Endothelial cell of umbilical vein (primary cell): ENCODE results near the gene RSPH10B2.

Experiments
- EZH2 ChIP-seq: IDR thresholded peaks from 2 replicates; pipeline ENCODE4 v1.6.1; 2012; ENCODE audit warnings: borderline replicate concordance, low read depth, mild to moderate bottlenecking, moderate library complexity, low read length, inconsistent platforms; ENCODE audit not compliant: severe bottlenecking
- JUN ChIP-seq: IDR thresholded peaks from 2 replicates; pipeline ENCODE4 v1.6.1; 2011; ENCODE audit warnings: borderline replicate concordance, low read depth; ENCODE audit not compliant: insufficient read length, insufficient read depth
- MAX ChIP-seq: IDR thresholded peaks from 2 replicates; pipeline ENCODE4 v1.6.1; 2011; ENCODE audit not compliant: insufficient read depth, insufficient read length
- POLR2A ChIP-seq: IDR thresholded peaks from 2 replicates; pipeline ENCODE4 v1.6.1; 2012; ENCODE audit warnings: low read depth, mild to moderate bottlenecking, control low read depth, low read length
- POLR2AphosphoS5 ChIP-seq: IDR thresholded peaks from 2 replicates; pipeline ENCODE4 v1.6.1; 2012; ENCODE audit warnings: low read depth, mild to moderate bottlenecking, control low read depth, low read length, moderate library complexity; ENCODE audit not compliant: insufficient read depth
- TF ChIP-seq, protein P1 (sequence below), 2 donors: IDR thresholded peaks; 1 replicate in 1 of 2; 2 replicates in 1 of 2; pipeline ENCODE4 v1.5.1; 2011; ENCODE audit warnings: low read length in 2 of 2, mild to moderate bottlenecking in 2 of 2, moderate library complexity in 2 of 2, control low read depth in 1 of 2, inconsistent platforms in 1 of 2, low read depth in 1 of 2; ENCODE audit not compliant: insufficient read depth in 1 of 2; ENCODE audit errors: extremely low read depth in 1 of 2

GRCh38 chr7:6706666-6707407 lies 47.1 kb upstream of the RSPH10B2 start, which contains the start of gene ZNF12:
- no peak for TF ChIP-seq EZH2
- TF ChIP-seq, protein P1, sequence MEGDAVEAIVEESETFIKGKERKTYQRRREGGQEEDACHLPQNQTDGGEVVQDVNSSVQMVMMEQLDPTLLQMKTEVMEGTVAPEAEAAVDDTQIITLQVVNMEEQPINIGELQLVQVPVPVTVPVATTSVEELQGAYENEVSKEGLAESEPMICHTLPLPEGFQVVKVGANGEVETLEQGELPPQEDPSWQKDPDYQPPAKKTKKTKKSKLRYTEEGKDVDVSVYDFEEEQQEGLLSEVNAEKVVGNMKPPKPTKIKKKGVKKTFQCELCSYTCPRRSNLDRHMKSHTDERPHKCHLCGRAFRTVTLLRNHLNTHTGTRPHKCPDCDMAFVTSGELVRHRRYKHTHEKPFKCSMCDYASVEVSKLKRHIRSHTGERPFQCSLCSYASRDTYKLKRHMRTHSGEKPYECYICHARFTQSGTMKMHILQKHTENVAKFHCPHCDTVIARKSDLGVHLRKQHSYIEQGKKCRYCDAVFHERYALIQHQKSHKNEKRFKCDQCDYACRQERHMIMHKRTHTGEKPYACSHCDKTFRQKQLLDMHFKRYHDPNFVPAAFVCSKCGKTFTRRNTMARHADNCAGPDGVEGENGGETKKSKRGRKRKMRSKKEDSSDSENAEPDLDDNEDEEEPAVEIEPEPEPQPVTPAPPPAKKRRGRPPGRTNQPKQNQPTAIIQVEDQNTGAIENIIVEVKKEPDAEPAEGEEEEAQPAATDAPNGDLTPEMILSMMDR (IDR thresholded peaks at IDR 0.05; ENCODE audit: extremely low read depth in 1 of 2, insufficient read depth in 1 of 2, low read depth in 1 of 2, low read length in 2 of 2) = no peak
- peak; percentile 50 for TF ChIP-seq POLR2A
- TF ChIP-seq POLR2AphosphoS5 = peak; percentile 65
- no peak for TF ChIP-seq MAX
- no peak for TF ChIP-seq JUN
